ENCODE results near the gene RNF225.
"Not testable (repeated sequence)": the region's sequence is repeated elsewhere in the genome, so short reads cannot be mapped to it uniquely, and the experiment has no call there.

The RNF225 gene

GRCh38 chr19:58361900-58362271, 33.6 kb upstream of the RNF225 start:
- peak in 1 of 2 donors; percentile 47 for DNase-seq (ENCODE audit: extremely low read depth in 1 of 2, low read depth in 1 of 2)

- peak; percentile 95 to 98 for DNase-seq (ENCODE audit: extremely low read depth in 1 of 2, low read depth in 1 of 2)
Observed at GRCh38 chr19:58362272-58362994, 33.0 kb upstream of the RNF225 start, which contains the start of gene ZNF497. Gene ZNF497, minus strand, starts transcription at chr19:58362751. Its CDS starts 5,116 bp downstream, at chr19:58357635.

- DNase-seq (ENCODE audit: extremely low read depth in 1 of 2, low read depth in 1 of 2), result no peak
Observed at GRCh38 chr19:58364146-58364545, 31.3 kb upstream of the RNF225 start.

- no peak for DNase-seq (ENCODE audit: extremely low read depth in 1 of 2, low read depth in 1 of 2)
Observed at GRCh38 chr19:58366585-58367430, 28.6 kb upstream of the RNF225 start.

- DNase-seq (ENCODE audit: extremely low read depth in 1 of 2, low read depth in 1 of 2), result no peak
Observed at GRCh38 chr19:58367698-58368454, 27.6 kb upstream of the RNF225 start.

- DNase-seq (ENCODE audit: extremely low read depth in 1 of 2, low read depth in 1 of 2), result no peak
Observed at GRCh38 chr19:58368561-58369360, 26.7 kb upstream of the RNF225 start.

- DNase-seq (ENCODE audit: extremely low read depth in 1 of 2, low read depth in 1 of 2), result no peak
Observed at GRCh38 chr19:58372311-58373133, 22.9 kb upstream of the RNF225 start.

GRCh38 chr19:58374200-58374599, 21.3 kb upstream of the RNF225 start:
- no peak for DNase-seq (ENCODE audit: extremely low read depth in 1 of 2, low read depth in 1 of 2)

- not testable (repeated sequence) for DNase-seq (ENCODE audit: extremely low read depth in 1 of 2, low read depth in 1 of 2)
Observed at GRCh38 chr19:58376724-58377123, 18.7 kb upstream of the RNF225 start.

GRCh38 chr19:58379246-58379645, 16.2 kb upstream of the RNF225 start:
- no peak for DNase-seq (ENCODE audit: extremely low read depth in 1 of 2, low read depth in 1 of 2)

GRCh38 chr19:58380037-58380661, 15.3 kb upstream of the RNF225 start:
- no peak for DNase-seq (ENCODE audit: extremely low read depth in 1 of 2, low read depth in 1 of 2)

- DNase-seq (ENCODE audit: extremely low read depth in 1 of 2, low read depth in 1 of 2), result peak; percentile 92 to 99
Observed at GRCh38 chr19:58380662-58381459, 14.6 kb upstream of the RNF225 start, which contains the start of gene ZNF837. Gene ZNF837, minus strand, starts transcription at chr19:58381030. Its CDS starts 11,698 bp downstream, at chr19:58369332.

GRCh38 chr19:58381460-58382212, 13.8 kb upstream of the RNF225 start:
- no peak for DNase-seq (ENCODE audit: extremely low read depth in 1 of 2, low read depth in 1 of 2)

- DNase-seq (ENCODE audit: extremely low read depth in 1 of 2, low read depth in 1 of 2), result no peak
Observed at GRCh38 chr19:58382997-58383603, 12.4 kb upstream of the RNF225 start.

GRCh38 chr19:58385313-58385890, 10.1 kb upstream of the RNF225 start:
- no peak for DNase-seq (ENCODE audit: extremely low read depth in 1 of 2, low read depth in 1 of 2)

GRCh38 chr19:58385891-58386575, 9.4 kb upstream of the RNF225 start:
- no peak for DNase-seq (ENCODE audit: extremely low read depth in 1 of 2, low read depth in 1 of 2)

Measured in stimulated activated CD8-positive, alpha-beta memory T cell treated with anti-CD3 and anti-CD28 coated beads, Interleukin-7, amount 100 ng/mL, for 48 hours (primary cell).